IMR-90 (cell line): ENCODE results near the gene KIDINS220. TPM values are rescaled to one million over a fixed set of nuclear protein-coding genes. Genes with fewer than 3 reads are reported as not detected.

Experiments
- ATAC-seq: fragments of 200-7000 bp; cut with Tn5 transposase; 2 replicates; pipeline ENCODE4 v1.9.1; 2020; ENCODE audit warnings: low read depth, mild to moderate bottlenecking, moderate library complexity
- BruUV-seq: library from RNA; stranded (reverse); fragments of 400-500 nt; replicated peaks from 2 replicates; lab custom pipeline; 2021; lab: Mats Ljungman, UMichigan
- CTCF ChIA-PET: fragments of 300-600 bp; formaldehyde crosslinking; extraction: SDS; loops from one replicate; lab custom pipeline; 2021; ENCODE audit warnings: antibody characterized with exemption; lab: Yijun Ruan, JAX
- POLR2A ChIA-PET: fragments of 300-600 bp; sonication (Branson Sonifier 250); formaldehyde crosslinking; loops from one replicate; lab custom pipeline; 2022; ENCODE audit warnings: antibody characterized with exemption; ENCODE audit not compliant: unreplicated experiment; lab: Charles Lee
- DNase-seq: peaks from one replicate; pipeline ENCODE4 v3.0.0; 2013
- H2AFZ ChIP-seq: replicated peaks from 2 replicates; pipeline ENCODE3; 2013; ENCODE audit warnings: low read length, mild to moderate bottlenecking; ENCODE audit not compliant: poor library complexity
- H2AK5ac ChIP-seq: 2 replicates; pipeline ENCODE4 v1.6.1; 2013; ENCODE audit warnings: low read depth, low read length, inconsistent platforms
- H2AK9ac ChIP-seq: replicated peaks from 2 replicates; pipeline ENCODE3; 2013; ENCODE audit warnings: mild to moderate bottlenecking, low read depth, low read length, moderate library complexity; ENCODE audit not compliant: poor library complexity
- H2BK120ac ChIP-seq: 2 replicates; pipeline ENCODE4 v1.6.1; 2013; ENCODE audit warnings: low read depth, low read length, inconsistent platforms
- H2BK15ac ChIP-seq: 3 replicates; pipeline ENCODE4 v1.6.1; 2013; ENCODE audit warnings: low read depth, low read length, inconsistent platforms
- H2BK20ac ChIP-seq: 2 replicates; pipeline ENCODE4 v1.6.1; 2013; ENCODE audit warnings: low read depth, mild to moderate bottlenecking, inconsistent platforms, low read length, moderate library complexity
- H2BK5ac ChIP-seq: 2 replicates; pipeline ENCODE4 v1.6.1; 2013; ENCODE audit warnings: mild to moderate bottlenecking, low read depth, low read length, inconsistent platforms; ENCODE audit not compliant: poor library complexity, severe bottlenecking
- H3K14ac ChIP-seq: replicated peaks from 2 replicates; pipeline ENCODE4 v1.6.1; 2013; ENCODE audit warnings: low read depth, low read length, inconsistent platforms
- H3K18ac ChIP-seq: 2 replicates; pipeline ENCODE4 v1.6.1; 2013; ENCODE audit warnings: low read depth, low read length, control low read depth
- H3K23ac ChIP-seq: 2 replicates; pipeline ENCODE4 v1.6.1; 2013; ENCODE audit warnings: low read depth, low read length, inconsistent platforms
- H3K27ac ChIP-seq: 2 replicates; pipeline ENCODE4 v1.5.1; 2013; ENCODE audit warnings: mild to moderate bottlenecking, control low read depth, low read length; ENCODE audit not compliant: insufficient read depth
- H3K27me3 ChIP-seq: 2 replicates; pipeline ENCODE4 v1.6.1; 2013; ENCODE audit warnings: low read length; ENCODE audit not compliant: control insufficient read depth, insufficient read depth
- H3K36me3 ChIP-seq: 2 replicates; pipeline ENCODE4 v1.6.1; 2013; ENCODE audit warnings: low read length, mixed read lengths; ENCODE audit not compliant: control insufficient read depth, insufficient read depth
- H3K4ac ChIP-seq: 2 replicates; pipeline ENCODE4 v1.6.1; 2013; ENCODE audit warnings: low read depth, low read length, inconsistent platforms
- H3K4me1 ChIP-seq: 2 replicates; pipeline ENCODE4 v1.6.1; 2013; ENCODE audit warnings: low read length, mixed read lengths; ENCODE audit not compliant: control insufficient read depth, insufficient read depth
- H3K4me2 ChIP-seq: 2 replicates; pipeline ENCODE4 v1.6.1; 2013; ENCODE audit warnings: low read depth, mild to moderate bottlenecking, control low read depth, low read length, moderate library complexity
- H3K4me3 ChIP-seq: 2 replicates; pipeline ENCODE4 v1.5.1; 2013; ENCODE audit warnings: low read depth, mild to moderate bottlenecking, control low read depth, low read length, moderate library complexity; ENCODE audit not compliant: insufficient read depth
- H3K56ac ChIP-seq: 2 replicates; pipeline ENCODE4 v1.6.1; 2013; ENCODE audit warnings: low read length, inconsistent platforms; ENCODE audit not compliant: insufficient read depth; ENCODE audit errors: extremely low read depth
- H3K79me1 ChIP-seq, 2 experiments: 2 replicates each; pipeline ENCODE4 v1.6.1; 2013; ENCODE audit warnings: low read length in 2 of 2, inconsistent platforms in 1 of 2, low read depth in 1 of 2
- H3K9ac ChIP-seq: 2 replicates; pipeline ENCODE4 v1.6.1; 2013; ENCODE audit warnings: low read depth, low read length, control low read depth
- H3K9me1 ChIP-seq: 2 replicates; pipeline ENCODE4 v1.6.1; 2013; ENCODE audit warnings: low read length, inconsistent platforms; ENCODE audit not compliant: insufficient read depth
- H3K9me3 ChIP-seq: 2 replicates; pipeline ENCODE4 v1.6.1; 2013; ENCODE audit warnings: low read length; ENCODE audit not compliant: control insufficient read depth, insufficient read depth
- H4K20me1 ChIP-seq: 2 replicates; pipeline ENCODE4 v1.6.1; 2013; ENCODE audit warnings: low read length, inconsistent platforms; ENCODE audit not compliant: insufficient read depth
- H4K5ac ChIP-seq: 2 replicates; pipeline ENCODE4 v1.6.1; 2013; ENCODE audit warnings: mild to moderate bottlenecking, low read depth, low read length, control low read depth
- H4K8ac ChIP-seq, 2 experiments: 2 replicates each; pipeline ENCODE4 v1.6.1; 2013; ENCODE audit warnings: low read depth in 2 of 2, low read length in 2 of 2, control low read depth in 1 of 2, inconsistent platforms in 1 of 2
- H4K91ac ChIP-seq: 2 replicates; pipeline ENCODE4 v1.6.1; 2013; ENCODE audit warnings: low read depth, low read length, inconsistent platforms; ENCODE audit not compliant: insufficient read depth
- MAZ ChIP-seq: IDR thresholded peaks from 2 replicates; pipeline ENCODE4 v1.6.1; 2012; ENCODE audit warnings: low read depth, mild to moderate bottlenecking, low read length, improper control_type of control experiment, moderate library complexity, borderline replicate concordance
- MXI1 ChIP-seq: IDR thresholded peaks from 2 replicates; pipeline ENCODE4 v1.6.1; 2012; ENCODE audit warnings: low read depth, mild to moderate bottlenecking, low read length, moderate library complexity, borderline replicate concordance
- RAD21 ChIP-seq: IDR thresholded peaks from 2 replicates; pipeline ENCODE4 v1.6.1; 2012; ENCODE audit warnings: low read length, improper control_type of control experiment
- RFX5 ChIP-seq: IDR thresholded peaks from 2 replicates; pipeline ENCODE4 v1.8.0; 2012; ENCODE audit warnings: low read depth, mild to moderate bottlenecking, low read length, moderate library complexity
- SMC3 ChIP-seq: fragments of 150-350 bp; IDR thresholded peaks from 2 replicates; pipeline ENCODE4 v1.6.1; 2016; ENCODE audit warnings: low read depth, mild to moderate bottlenecking, antibody characterized with exemption, low read length, moderate library complexity
- WGBS, 2 experiments: methylation state at CpG; one replicate each; pipeline versions ENCODE4 v1.1.5 to v1.1.7; 2013; ENCODE audit warnings: missing lambda C conversion rate in 2 of 2; ENCODE audit not compliant: insufficient read length in 1 of 2; ENCODE audit errors: extremely low coverage in 2 of 2; 5-methylcytosine and 5-hydroxymethylcytosine counted together
- dilution Hi-C: fragments of 300-500 bp; cut with HindIII; formaldehyde crosslinking; loops from one replicate; pipeline ENCODE4 v1.14.3; 2018; ENCODE audit warnings: low sequenced_read_pairs; ENCODE audit not compliant: unreplicated experiment
- in situ Hi-C: fragments of 300-500 bp; cut with MboI; formaldehyde crosslinking; loops from 3 replicates; pipeline ENCODE4 v1.14.3; 2019; ENCODE audit warnings: low sequenced_read_pairs, inconsistent platforms, mixed read lengths
- intact Hi-C: fragments of 100-400 bp; cut with micrococcal nuclease; formaldehyde crosslinking; loops from 2 replicates; pipeline ENCODE4 v1.10.0; 2022
- polyA plus RNA-seq, 3 experiments: library from polyadenylated mRNA; depleted of rRNA; stranded (reverse); fragments of >200 nt; gene quantifications; 2 replicates each; pipeline ENCODE4 v1.2.3, GENCODE V29; 2012; ENCODE audit warnings: low replicate concordance in 1 of 3
- total RNA-seq: library from RNA; depleted of rRNA; stranded (reverse); fragments of >200 nt; gene quantifications from 2 replicates; pipeline ENCODE4 v1.2.3, GENCODE V29; 2012
- TF ChIP-seq, protein P1 (sequence below): conservative IDR thresholded peaks from 2 replicates; pipeline ENCODE4 v1.5.1; 2012; ENCODE audit warnings: mild to moderate bottlenecking, low read depth, low read length, improper control_type of control experiment

The KIDINS220 gene
- total and polyA plus RNA-seq, 2 of the 4 experiments (the other 2 are of a cell fraction), result 23.1 to 63.4 TPM

- BruUV-seq, result no TSS peak
- no peak overlapping the region for H2BK5ac ChIP-seq
- no peak overlapping the region for H3K27ac ChIP-seq
- H3K14ac ChIP-seq, result no peak overlapping the region
- CTCF ChIA-PET, result interaction anchor here (0.6 to 1.8 kb wide), 8 partner anchors 9 to 302 kb away, joined by 3 to 5 read pairs (median 3); no protein-coding TSS in a partner anchor
- DNase-seq (peak; percentile 73), ATAC-seq (peak; percentile 54)
- dilution Hi-C loops, result no loop called here
- H3K9me1 ChIP-seq, result no peaks in the 10 kb centered on the region; the same call in 1 of the 2 replicates
- H2BK20ac ChIP-seq, result no peak overlapping the region
- TF ChIP-seq RAD21, result peak; percentile 74
- TF ChIP-seq RFX5, result no peak
- no peak for TF ChIP-seq MXI1
- peak; percentile 71 for TF ChIP-seq SMC3
- TF ChIP-seq, protein P1, sequence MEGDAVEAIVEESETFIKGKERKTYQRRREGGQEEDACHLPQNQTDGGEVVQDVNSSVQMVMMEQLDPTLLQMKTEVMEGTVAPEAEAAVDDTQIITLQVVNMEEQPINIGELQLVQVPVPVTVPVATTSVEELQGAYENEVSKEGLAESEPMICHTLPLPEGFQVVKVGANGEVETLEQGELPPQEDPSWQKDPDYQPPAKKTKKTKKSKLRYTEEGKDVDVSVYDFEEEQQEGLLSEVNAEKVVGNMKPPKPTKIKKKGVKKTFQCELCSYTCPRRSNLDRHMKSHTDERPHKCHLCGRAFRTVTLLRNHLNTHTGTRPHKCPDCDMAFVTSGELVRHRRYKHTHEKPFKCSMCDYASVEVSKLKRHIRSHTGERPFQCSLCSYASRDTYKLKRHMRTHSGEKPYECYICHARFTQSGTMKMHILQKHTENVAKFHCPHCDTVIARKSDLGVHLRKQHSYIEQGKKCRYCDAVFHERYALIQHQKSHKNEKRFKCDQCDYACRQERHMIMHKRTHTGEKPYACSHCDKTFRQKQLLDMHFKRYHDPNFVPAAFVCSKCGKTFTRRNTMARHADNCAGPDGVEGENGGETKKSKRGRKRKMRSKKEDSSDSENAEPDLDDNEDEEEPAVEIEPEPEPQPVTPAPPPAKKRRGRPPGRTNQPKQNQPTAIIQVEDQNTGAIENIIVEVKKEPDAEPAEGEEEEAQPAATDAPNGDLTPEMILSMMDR, result peak; percentile 71
- TF ChIP-seq MAZ, result no peak
- no peak overlapping the region for H3K56ac ChIP-seq
- no peak overlapping the region for H4K91ac ChIP-seq
- H4K8ac ChIP-seq, result no peak overlapping the region
- H3K23ac ChIP-seq, result no peak overlapping the region
- peaks cover 2% of the 10 kb centered on the region; the same call in 1 of the 2 replicates for H3K4me1 ChIP-seq
- H3K79me1 ChIP-seq, result no peaks in the 10 kb centered on the region; a peak in 1 of 4 replicates
- intact Hi-C loops, result loop anchor here (1.0 to 5.0 kb wide), 2 partner anchors 129 to 266 kb away; partner anchors contain the start of gene MBOAT2
- H3K9ac ChIP-seq, result no peak overlapping the region
- in situ Hi-C loops, result loop anchor here (5.0 to 25.0 kb wide), 2 partner anchors 264 to 464 kb away; no protein-coding TSS in a partner anchor
- H3K4ac ChIP-seq, result no peak overlapping the region
- H3K4me3 ChIP-seq, result no peak overlapping the region
- no peak overlapping the region for H4K5ac ChIP-seq
- H3K18ac ChIP-seq, result no peak overlapping the region
- no peak overlapping the region for H2AK5ac ChIP-seq
- no peak overlapping the region for H2BK120ac ChIP-seq
- WGBS, 2 experiments, result no CpG with 5 or more reads among the region's 11 CpGs
- no peak overlapping the region for H2AFZ ChIP-seq
- H3K27me3 ChIP-seq, result no peaks in the 10 kb centered on the region
- no peak overlapping the region for H3K4me2 ChIP-seq
- H2AK9ac ChIP-seq, result no peak overlapping the region
- POLR2A ChIA-PET, result no interaction called here
- H4K20me1 ChIP-seq, result no peaks in the 10 kb centered on the region
- peaks cover 9% of the 10 kb centered on the region for H3K36me3 ChIP-seq
- H3K9me3 ChIP-seq, result no peaks in the 10 kb centered on the region
- no peak overlapping the region for H2BK15ac ChIP-seq
Observed at GRCh38 chr2:8872821-8873432, 35.5 kb upstream of the KIDINS220 start.
